ENCODE data around the gene TBC1D21. TPM values are rescaled to one million over a fixed set of nuclear protein-coding genes. Genes with fewer than 3 reads are reported as not detected.

TBC1D21 gene
- total RNA-seq, 1 experiment from 2014 or later, result not detected

DNA sequence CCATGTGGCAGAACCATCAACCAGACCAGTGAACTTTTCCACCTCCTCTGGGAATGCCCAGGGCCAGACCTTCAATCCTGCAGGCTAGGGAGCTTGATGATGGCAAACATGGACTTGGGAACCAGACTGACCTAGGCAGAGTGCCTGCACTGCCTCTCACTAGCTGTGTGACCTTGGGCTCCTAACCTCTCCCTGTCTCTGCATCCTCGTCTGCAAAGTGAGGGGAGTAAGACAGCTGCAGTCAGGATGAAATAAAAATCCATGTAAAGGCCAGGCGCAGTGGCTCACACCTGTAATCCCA lies 35.4 kb downstream of the TBC1D21 start:
- no peaks in the 10 kb centered on the region for H3K36me3 Mint-ChIP-seq (ENCODE audit: insufficient read depth in 1 of 3, low read depth in 3 of 3)
- H2AFZ ChIP-seq (ENCODE audit: low read length), result no peak overlapping the region
- WGBS (ENCODE audit: extremely low coverage, insufficient read length, low lambda C conversion rate), result no CpG with 5 or more reads among the region's 2 CpGs
- no peak overlapping the region for H3K18ac ChIP-seq (ENCODE audit: insufficient read length, low read depth, low read length)
- H3K14ac ChIP-seq (ENCODE audit: insufficient read depth, low read length), result no peak overlapping the region
- no peak overlapping the region for H4K8ac ChIP-seq (replicated peaks; ENCODE audit: insufficient read length, low read depth, low read length)
- H3K9ac ChIP-seq (ENCODE audit: extremely low read depth, insufficient read length, low read length), result no peak overlapping the region
- no peak overlapping the region for H3K23ac ChIP-seq (ENCODE audit: insufficient read length, low read depth, low read length)
- DNase-seq, result no peak
- no peak overlapping the region for H2BK5ac ChIP-seq (ENCODE audit: insufficient read length, low read length)
- no peaks in the 10 kb centered on the region for H3K9me3 ChIP-seq (ENCODE audit: control insufficient read depth, low read depth, low read length)
- no peak overlapping the region for H3K27ac ChIP-seq (ENCODE audit: insufficient read length, low read depth, low read length)
- H3T11ph ChIP-seq (ENCODE audit: low read length), result no peak overlapping the region
- no peak overlapping the region for H2BK15ac ChIP-seq (ENCODE audit: low read depth, low read length)
- H3K27ac Mint-ChIP-seq, result no peak overlapping the region
- no peak overlapping the region for H2AK5ac ChIP-seq (ENCODE audit: insufficient read length, low read length)
- no peaks in the 10 kb centered on the region for H3K23me2 ChIP-seq (ENCODE audit: insufficient read length, low read depth, low read length, poor library complexity, severe bottlenecking)
- no peaks in the 10 kb centered on the region for H3K79me2 ChIP-seq (ENCODE audit: insufficient read depth, low read length)
- H3K4me2 ChIP-seq (ENCODE audit: insufficient read depth, insufficient read length, low read length), result no peak overlapping the region
- peaks cover 14 to 18% of the 10 kb centered on the region in 2 experiments for H3K4me1 Mint-ChIP-seq
- no peaks in the 10 kb centered on the region; the same call in 1 of the 2 replicates for H3K4me1 ChIP-seq (ENCODE audit: insufficient read depth, low read length)
- H2BK12ac ChIP-seq (ENCODE audit: insufficient read length, low read depth, low read length), result no peak overlapping the region
- no peak overlapping the region for H2BK120ac ChIP-seq (ENCODE audit: low read depth, low read length, poor library complexity, severe bottlenecking)
- H3K27me3 ChIP-seq (ENCODE audit: insufficient read depth, low read length), result no peaks in the 10 kb centered on the region
- H4K91ac ChIP-seq (ENCODE audit: insufficient read length, low read depth, low read length), result no peak overlapping the region
- H3K4me3 Mint-ChIP-seq, result no peak overlapping the region
- no peaks in the 10 kb centered on the region for H3K79me1 ChIP-seq (ENCODE audit: insufficient read depth, low read depth, low read length, poor library complexity, severe bottlenecking)
- H3K4ac ChIP-seq (ENCODE audit: low read depth, low read length), result no peak overlapping the region
- H4K5ac ChIP-seq (ENCODE audit: insufficient read length, low read depth, low read length), result no peak overlapping the region
- TF ChIP-seq, protein P1, sequence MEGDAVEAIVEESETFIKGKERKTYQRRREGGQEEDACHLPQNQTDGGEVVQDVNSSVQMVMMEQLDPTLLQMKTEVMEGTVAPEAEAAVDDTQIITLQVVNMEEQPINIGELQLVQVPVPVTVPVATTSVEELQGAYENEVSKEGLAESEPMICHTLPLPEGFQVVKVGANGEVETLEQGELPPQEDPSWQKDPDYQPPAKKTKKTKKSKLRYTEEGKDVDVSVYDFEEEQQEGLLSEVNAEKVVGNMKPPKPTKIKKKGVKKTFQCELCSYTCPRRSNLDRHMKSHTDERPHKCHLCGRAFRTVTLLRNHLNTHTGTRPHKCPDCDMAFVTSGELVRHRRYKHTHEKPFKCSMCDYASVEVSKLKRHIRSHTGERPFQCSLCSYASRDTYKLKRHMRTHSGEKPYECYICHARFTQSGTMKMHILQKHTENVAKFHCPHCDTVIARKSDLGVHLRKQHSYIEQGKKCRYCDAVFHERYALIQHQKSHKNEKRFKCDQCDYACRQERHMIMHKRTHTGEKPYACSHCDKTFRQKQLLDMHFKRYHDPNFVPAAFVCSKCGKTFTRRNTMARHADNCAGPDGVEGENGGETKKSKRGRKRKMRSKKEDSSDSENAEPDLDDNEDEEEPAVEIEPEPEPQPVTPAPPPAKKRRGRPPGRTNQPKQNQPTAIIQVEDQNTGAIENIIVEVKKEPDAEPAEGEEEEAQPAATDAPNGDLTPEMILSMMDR (conservative IDR thresholded peaks at IDR 0.05), result no peak
- H3K9me3 Mint-ChIP-seq, result no peaks in the 10 kb centered on the region
- peaks cover 3% of the 10 kb centered on the region for H3K27me3 Mint-ChIP-seq (ENCODE audit: low read depth)
- no peaks in the 10 kb centered on the region for H4K20me1 ChIP-seq (ENCODE audit: control insufficient read depth, insufficient read depth, insufficient read length)
- no peak overlapping the region for H2BK20ac ChIP-seq (ENCODE audit: low read depth, low read length, poor library complexity, severe bottlenecking)
- no peak overlapping the region for H3K56ac ChIP-seq (ENCODE audit: insufficient read length, low read depth, low read length)

Measured in H9 (cell line).